HG02852 (cell line): ENCODE measurements around the gene IGFL2.
"Not testable (repeated sequence)": the region's sequence is repeated elsewhere in the genome, so short reads cannot be mapped to it uniquely, and the experiment has no call there.

ENCODE experiments used
- ATAC-seq: cut with Tn5 transposase; IDR thresholded peaks from one replicate; pipeline ENCODE4 v1.9.1; 2021; ENCODE audit warnings: mild to moderate bottlenecking, moderate library complexity; ENCODE audit not compliant: unreplicated experiment

IGFL2 gene

DNA sequence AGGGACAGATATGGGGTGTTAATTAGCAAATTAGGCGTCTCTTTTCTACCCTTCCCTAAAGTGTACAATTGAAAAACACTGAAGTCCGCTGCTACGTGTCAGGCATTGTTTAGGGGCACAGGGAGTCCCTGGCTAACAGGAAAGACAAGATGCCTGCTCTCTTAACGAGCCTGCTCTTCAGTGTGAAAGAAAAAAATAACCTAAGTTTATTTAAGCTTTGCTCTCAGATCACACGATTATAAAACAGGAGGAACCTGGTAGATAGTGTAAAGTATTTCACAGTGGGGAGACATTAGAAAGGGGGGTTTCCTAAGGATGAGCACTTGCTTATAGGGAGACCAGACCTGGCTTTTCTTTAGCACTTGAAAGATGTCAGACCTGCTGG lies 38.7 kb downstream of the IGFL2 start:
- no peak for ATAC-seq

DNA sequence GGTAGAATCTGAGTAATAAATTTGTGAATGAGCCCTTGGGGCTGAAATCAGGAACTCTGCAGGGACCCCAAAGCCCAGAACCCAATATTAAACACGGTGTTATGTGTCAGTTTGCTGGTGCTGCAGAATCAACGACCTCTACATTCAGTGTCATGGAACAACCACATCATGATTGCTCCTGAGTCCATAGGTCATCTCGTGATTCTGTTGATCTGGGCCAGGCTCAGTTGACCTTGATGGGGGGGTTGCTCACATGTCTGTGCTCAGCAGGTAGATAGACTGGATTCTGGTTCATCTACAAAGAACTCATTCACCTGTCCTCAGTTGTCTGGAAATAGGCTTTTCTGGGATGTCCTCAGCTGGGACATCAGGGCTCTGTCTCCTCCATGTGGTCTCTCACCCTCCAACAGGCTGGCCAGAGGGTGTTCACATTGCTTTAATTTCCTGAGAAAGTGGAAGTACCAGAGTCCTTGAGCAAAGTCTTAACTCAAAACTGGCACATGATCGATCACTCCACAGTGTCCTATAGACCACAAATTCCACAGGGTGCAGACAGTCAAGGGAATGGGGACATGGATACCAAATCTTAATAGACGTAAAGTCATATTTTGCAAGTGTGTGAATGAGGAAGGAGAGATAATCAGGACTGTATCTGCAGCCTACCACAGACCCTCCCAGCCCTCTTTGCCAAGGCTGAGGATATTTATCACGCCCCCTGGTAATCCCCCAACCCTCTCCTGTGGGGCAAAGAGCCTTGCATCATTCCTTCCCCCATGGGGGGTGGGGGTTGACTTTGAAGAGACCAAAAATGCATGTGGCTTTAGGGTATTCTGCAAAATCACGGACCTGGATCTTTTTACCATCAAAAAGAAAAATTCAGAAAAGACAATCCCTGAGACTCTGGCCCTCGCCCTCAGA lies 42.2 kb downstream of the IGFL2 start:
- no peak for ATAC-seq

DNA sequence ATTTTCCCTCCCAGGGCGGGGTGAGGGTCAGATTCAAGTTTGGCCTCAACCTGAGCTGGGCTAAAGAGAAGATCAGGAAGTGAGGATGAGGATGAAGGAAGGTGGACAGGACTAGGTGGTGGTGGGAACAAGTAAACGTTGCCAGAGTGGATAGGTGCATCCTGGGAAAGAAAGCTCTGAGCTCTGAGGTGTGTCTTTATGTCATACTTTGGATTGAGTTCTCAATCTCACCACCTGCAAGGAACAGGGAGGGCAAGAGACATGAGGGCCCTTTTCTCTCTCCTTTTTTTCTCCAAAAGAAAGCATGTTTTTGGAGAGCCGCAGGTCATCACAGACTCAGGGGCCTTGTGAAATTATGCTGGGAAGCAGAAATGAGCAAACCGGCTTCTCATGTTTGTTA lies 43.3 kb downstream of the IGFL2 start:
- no peak for ATAC-seq

DNA sequence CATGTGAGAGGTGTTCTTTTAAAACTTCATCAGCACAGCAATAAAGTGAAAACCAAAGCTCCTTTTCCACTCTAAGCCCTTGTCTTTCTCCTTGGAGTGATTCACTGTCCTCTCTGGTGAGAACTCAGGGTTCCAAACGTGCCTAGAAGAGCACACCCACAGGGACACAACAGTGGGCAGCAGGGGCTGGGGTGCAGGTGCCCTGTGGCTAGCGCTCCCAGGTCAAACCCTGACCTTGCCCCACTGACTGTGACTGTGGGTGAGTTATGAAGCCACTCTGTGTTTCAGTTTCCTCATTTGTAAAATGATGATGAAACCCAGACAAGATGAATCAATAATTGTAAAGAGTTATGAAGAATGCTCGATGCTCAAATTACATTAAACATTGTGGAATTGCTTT lies 43.9 kb downstream of the IGFL2 start:
- ATAC-seq, result no peak

DNA sequence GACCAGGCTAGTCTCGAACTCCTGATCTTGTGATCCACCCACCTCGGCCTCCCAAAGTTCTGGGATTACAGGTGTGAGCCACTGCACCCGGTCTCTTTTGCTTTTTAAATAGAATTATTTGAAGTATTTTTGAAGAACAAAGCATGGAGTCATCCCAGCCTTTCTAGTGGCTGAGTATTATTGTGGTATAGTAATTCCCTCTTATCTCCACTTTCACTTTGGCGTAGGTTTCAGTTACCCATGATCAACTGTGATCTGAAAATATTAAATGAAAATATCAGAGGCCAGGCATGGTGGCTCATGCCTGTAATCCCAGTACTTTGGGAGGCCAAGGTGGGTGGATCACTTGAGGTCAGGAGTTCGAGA lies 44.6 kb downstream of the IGFL2 start:
- ATAC-seq, result not testable (repeated sequence)

DNA sequence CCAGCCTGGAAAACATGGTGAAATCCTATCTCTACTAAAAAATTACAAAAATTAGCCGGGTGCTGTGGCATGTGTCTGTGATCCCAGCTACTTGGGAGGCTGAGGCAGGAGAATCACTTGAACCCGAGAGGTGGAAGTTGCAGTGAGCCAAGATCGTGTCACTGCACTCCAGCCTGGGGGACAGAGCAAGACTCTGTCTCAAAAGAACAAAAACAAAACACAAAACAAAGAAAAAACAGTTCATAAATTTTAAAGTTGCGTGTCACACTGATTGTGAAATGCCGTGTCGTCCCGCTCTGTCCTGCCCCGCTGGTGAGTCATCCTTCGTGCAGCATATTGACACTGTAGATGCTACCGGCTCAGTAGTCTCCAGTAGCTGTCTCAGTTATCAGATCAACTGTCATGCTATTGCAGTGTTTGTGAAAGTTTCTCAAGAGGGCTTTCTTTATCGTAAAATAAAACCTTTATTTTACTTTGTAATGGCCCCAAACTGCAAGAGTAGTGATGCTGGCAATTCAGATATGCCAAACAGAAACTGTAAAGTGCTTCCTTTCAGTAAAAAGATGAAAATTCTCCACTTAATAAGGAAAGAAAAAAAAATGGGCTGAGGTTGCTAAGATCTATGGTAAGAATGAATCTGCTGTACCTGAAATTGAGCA lies 45.1 kb downstream of the IGFL2 start:
- no peak for ATAC-seq

DNA sequence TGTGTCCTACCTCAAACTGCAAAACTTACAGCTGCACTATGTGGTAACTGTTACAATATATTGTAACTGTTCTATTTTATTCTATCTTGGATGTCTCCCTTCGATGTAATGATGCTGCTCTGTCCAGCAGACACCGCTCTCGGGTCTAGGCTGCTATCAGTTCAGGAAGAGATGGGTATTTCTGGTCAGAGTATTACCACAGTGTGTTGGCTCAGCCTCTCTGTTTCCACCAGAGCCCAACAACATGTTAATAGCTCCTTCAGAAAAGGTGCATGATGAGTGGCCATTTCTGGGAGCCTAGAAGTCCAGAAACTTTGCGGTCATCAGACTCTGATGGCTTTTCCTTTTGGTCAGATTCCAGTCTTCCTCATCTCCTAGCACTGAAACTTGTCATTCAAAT lies 45.6 kb downstream of the IGFL2 start:
- ATAC-seq, result no peak

DNA sequence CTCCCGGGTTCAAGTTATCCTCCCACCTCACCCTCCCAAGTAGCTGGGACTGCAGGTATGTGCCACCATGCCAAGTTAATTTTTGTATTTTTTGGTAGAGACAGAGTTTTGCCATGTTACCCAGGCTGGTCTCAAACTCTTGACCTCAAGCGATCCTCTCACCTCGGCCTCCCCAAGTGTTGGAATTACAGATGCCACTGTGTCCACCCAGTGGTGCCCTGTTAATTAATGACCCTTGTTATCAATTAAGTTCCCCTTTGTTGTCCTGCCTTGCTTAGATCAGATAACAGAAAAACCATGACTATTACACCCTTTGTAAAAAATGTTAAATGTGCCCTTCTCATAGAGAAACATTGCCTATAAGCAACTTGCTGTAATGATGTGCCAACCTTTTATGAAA lies 47.1 kb downstream of the IGFL2 start:
- ATAC-seq, result no peak

DNA sequence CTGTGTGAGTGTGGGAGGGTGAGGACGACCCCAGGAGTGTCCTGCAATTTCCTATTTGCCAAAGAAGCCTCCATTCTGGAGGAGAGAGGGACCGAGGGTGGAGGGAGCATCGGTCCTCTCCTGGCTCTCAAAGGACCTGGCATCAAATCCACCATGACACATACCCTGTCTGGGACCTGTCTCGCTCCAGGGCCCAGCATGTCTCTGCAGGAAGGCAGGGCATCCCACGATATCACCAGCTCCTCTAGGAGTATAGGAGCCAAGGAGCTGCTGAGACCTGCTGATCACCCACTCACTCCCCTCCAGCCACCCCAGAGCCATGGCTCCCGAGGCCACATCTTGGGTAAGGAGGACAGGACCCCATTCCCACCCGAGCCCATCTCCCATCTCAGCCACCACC lies 47.9 kb downstream of the IGFL2 start:
- ATAC-seq, result not testable (repeated sequence)

DNA sequence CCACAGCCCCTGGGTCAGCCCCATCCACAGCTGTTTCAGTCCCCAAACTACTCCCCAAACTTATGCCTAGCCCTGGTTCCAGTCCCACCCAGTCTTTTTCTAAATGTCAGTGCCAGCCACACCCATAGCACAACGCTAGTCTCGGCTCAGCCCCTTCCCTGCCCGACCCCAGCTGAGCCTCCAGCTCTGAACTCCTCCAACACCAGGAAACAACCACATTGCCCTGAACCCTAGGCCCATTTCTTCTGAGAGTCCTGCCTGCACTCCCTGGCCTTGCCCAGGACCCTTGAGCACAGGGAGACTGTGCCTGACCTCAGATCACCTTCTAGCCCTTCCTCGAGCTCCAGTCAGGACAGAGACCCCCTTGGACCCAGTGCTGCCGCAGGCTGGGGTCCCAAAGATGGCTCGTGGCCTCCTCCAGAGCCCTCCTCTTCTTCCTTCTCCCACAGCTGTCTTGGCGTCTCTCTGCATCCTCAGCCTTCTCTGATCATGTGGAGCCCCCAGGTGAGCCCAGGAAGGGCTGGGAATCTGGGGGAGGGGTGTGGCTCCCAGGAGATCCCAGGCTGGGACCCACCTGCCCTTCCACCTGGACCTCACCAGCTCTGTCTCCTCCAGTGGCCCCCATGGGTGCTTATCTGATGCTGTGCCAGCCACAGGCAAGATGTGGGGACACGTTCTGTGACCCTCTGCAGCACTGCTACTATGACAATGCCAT lies 48.5 kb downstream of the IGFL2 start:
- no peak for ATAC-seq

DNA sequence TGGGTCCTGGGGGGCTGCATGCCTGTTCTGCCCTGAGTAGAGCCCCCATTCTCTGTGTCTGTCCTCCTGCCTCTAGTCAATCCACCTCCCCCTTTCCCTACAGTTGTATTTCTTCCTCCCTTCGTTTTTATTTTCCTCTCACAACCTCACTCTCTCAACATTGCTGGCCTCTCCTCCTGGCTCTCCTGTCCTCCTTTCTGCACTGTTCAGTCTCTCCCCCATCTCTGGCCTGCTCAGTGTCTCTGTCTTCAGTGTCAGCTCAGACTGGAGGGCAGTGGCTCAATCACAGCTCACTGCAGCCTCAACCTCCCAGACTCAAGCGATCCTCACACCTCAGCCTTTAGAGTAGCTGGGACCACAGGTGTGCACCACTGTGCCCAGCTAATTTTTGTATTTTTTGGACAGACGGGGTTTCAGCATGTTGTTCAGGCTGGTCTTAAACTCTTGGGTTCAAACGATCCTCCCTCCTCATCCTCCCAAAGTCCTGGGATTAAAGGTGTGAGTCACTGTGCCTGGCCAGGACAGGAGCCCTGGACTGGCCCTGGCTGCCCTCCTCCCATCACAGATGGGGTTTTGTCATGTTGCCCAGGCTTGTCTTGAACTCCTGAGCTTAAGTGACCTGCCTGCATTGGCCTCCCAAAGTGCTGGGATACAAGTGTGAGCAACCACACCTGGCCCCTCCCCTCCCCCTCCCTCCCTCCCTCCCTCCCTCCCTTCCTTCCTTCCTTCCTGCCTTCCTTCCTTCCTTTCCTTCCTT lies 49.5 kb downstream of the IGFL2 start:
- ATAC-seq, result no peak

DNA sequence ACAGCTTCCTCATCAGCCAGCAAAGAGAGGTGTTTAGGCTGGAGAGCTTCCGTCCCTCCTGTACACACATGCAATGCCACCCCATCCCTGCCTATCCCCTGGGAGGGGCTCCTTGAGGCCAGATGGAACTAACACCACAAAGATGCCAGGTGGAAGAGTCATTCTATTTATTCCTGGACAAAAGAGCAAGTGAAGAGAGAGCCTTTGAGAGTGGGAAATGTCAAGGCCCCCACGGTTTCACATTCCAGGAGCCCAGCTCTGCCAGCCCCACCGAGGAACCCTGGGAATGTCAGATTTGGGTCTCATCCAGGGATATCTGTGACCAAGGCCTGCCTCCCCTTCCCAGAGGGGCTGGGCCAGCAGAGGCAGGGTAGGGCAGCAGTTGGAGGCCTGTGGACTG lies 50.7 kb downstream of the IGFL2 start:
- no peak for ATAC-seq

DNA sequence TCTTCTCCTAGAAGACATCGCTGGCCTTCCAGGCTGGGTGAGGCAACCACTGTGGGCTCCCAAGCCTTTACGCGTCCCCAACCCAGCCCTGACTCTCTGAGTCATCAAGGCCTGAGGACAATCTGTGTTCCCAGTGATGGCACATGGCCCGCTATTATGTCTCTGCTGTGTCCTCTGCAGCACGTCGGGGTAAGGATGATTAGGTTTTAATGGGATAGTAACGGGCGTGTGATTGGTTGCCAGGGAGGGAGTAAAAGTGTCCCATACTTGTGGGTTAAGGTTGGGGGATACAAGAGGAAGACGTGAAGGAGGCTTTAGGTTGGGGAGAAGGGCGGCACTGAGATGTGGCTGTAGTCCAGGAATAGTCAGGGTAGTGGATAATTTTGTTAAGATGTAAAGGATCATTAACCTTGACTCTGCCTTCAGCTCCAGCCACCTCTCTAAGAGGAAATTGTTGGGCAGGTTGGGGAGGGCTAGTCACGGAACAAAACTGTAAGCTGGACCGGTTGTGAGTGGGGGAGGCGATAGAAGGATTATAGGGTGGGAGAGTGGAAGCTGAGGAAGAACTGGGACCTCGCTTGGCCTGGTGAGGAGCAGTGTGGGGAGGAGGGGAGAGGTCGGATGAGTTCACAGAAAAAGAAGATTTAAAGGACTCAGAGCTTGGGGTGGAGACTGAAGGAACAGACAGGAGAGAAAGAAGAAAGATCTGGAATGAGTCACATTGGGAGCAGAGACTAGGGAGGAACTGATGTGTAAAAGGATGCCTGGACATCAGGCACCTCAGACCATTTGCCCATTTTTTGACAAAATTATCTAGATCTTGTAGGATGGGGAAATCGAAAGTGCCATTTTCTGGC lies 53.6 kb downstream of the IGFL2 start:
- ATAC-seq, result no peak

DNA sequence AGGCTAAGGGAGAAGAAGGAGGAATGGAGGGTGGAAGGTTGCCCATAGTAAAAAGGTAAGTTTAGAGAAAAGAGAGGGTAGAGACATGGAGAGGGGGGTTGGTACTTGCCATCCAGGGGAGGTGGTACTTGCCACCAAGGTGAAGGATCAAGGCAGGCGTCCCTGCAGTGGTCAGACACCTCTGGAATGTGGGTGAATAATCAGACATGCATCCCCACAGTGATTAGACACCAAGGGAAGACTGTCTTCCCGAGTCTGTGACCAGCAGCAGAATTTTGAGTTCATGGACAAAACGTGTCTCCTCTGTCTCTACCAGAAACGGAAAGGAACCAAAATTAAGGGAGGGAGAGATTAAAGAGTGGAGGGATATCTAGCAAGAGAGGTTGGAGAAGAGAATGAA lies 54.4 kb downstream of the IGFL2 start:
- no peak for ATAC-seq

DNA sequence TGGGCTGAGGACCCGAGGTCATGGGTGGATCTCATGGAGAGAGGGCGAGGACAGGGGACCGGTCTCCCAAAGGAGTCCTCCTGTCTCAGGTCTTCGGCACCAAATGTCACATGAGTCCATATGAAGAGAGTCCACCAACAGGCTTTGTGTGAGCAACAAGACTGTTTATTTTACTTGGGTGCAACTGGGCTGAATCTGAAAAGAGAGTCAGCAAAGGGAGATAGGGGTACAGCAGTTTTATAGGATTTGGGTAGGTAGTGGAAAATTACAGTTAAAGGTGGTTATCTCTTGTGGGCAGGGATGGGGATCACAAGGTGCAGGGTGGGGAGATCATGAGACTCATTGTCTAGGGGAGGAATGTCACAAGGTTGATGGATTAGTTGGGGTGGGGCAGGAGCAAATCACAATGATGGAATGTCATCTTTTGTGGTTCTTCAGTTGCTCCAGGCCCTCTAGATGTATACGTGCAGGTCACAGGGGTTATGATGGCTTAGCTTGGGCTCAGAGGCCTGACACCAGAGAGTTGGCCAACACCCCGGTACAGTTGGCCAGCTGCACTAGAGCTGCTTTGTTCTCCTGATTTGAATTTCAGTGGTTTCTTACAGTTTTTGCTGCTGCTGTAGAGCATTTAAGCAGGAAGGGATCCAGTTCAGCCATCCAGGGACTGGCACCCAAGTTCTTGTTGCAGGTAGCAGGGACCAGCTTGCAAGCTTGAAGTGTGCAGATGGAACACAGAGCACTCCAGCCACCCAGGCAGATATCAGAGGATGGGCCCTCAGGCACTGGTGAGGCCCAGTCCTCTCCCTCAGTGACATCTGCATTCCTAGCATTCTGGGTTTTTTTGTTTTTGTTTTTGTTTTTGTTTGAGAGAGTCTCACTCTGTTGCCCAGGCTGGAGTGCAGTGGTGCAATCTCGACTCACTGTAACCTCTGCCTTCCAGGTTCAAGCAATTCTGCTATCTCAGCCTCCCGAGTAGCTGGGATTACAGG lies 55.1 kb downstream of the IGFL2 start:
- no peak for ATAC-seq

DNA sequence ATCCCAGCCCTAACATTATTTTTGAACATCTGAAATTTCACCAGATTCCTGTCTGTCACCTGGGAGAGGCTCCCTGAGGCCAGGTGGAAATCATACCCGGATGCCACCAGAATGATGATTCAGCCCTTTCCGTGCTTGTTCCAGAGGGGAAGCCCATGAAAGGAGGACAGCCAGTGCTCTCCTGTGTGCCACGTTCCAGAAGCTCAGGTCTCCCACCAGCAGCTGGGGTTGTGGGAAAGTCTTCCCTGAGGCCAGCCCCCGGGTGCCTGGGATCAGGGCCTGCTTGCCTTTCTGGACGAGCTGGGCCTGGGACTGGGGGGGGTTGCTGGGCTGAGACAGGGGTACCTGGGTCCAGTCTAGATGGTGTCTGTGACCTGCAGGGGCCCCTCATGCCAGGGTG lies 56.0 kb downstream of the IGFL2 start:
- no peak for ATAC-seq

DNA sequence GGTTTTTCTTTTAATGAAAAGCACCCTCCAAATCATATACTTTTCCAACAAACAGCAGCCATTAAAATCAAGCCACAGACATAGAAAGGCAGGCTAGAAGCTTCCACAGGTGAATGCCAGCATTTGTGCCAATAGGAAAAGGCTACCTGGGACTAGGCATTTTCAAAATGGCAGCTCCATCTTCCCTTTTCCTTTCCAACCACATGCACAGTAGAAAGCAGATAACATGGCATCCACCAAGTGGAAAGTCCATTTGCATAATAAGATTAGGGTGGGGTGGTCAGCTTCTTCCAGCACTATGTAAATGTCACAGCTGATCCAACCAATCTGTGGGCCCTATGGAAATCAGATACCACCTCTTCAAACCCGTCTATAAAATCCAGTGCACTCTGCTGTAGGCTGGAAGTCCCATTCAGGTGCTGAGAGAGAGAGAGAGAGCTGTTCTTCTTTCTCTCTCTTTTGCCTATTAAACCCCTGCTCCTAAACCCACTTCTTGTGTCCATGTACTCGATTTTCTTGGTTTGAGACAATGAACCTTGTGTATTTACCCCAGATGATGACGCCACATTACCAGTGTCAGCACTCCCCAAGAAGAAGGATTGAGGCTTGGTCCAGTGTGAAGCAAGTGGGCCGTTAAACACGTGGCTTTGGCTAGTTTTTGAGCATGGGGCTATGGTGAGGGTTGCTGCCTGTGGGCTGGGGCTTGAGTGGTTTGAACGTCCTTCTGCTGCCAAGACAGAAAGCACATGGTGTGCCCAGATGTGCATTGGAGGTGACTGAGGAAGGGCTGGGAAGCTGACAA lies 57.3 kb downstream of the IGFL2 start:
- ATAC-seq, result no peak

DNA sequence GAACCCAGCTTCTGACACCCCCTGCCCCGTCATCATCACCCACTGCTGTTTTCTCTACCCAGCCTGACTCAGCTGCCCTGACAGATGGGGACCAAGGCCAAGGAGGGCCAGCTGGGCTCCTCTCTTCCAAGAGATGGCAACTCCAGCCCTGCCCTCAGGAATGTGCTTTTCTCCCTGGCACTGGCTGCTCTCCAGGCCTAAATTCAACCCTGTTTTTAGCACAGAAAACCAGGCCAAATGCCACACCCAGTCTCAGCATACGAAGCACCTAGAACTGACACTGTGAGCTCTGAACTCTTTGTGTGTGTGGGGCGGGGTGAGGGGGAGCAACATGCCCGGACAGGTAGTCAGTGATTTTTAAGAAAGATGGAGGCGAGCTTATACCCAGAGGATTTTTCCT lies 58.1 kb downstream of the IGFL2 start:
- ATAC-seq, result no peak
